SK-N-MC (cell line): ENCODE results near the gene GFRA1.

Experiments
- EZH2 ChIP-seq: fragments of 200-600 bp; sonication (generic); IDR thresholded peaks from one replicate; pipeline ENCODE4 v1.6.1; 2017; ENCODE audit warnings: antibody characterized with exemption
- FOXP2 ChIP-seq: optimal IDR thresholded peaks from 2 replicates; pipeline ENCODE3; 2011; ENCODE audit warnings: mild to moderate bottlenecking, moderate library complexity; ENCODE audit not compliant: insufficient read depth; ENCODE audit errors: extremely low read length, control extremely low read depth
- POLR2AphosphoS5 ChIP-seq: IDR thresholded peaks from 2 replicates; pipeline ENCODE4 v1.6.1; 2012; ENCODE audit warnings: mild to moderate bottlenecking, low read depth, low read length, borderline replicate concordance

DNA sequence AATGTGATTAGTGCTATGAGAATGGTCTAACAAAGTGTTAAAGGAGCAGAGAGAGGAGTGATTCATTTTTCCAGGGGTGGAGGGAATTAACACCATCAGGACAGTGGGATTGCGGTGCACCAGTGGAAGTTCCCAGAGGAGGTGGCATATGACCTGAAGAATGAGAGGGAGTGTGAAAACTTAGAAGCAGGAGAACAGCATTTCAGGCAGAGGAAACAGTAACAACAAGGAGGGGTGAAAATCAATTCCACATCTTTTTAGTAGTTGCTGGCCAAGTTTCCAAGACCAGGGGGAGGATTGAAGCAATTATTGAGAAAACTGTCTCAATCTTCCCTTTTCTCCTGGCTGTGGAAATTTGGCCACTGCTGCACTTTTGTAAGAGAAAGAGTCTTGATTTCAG, 27.5 kb upstream of the GFRA1 start:
- TF ChIP-seq EZH2, result no peak
- TF ChIP-seq POLR2AphosphoS5, result no peak
- TF ChIP-seq FOXP2, result no peak
